KMS-11 (cell line): Measurements from ENCODE around the gene CPHXL.

Experiments used
- H2AFZ ChIP-seq: fragments of 200-600 bp; sonication (generic); 2 replicates; pipeline ENCODE4 v1.6.1; 2016; ENCODE audit warnings: antibody characterized with exemption, mixed run types, low read depth
- H3K27ac ChIP-seq: fragments of 200-600 bp; sonication (generic); 2 replicates; pipeline ENCODE4 v1.6.1; 2016; ENCODE audit warnings: mild to moderate bottlenecking, mixed run types
- H3K27me3 ChIP-seq: fragments of 200-600 bp; sonication (generic); 2 replicates; pipeline ENCODE4 v1.6.1; 2017; ENCODE audit warnings: mild to moderate bottlenecking, low read depth, mixed run types, moderate library complexity; ENCODE audit not compliant: insufficient read depth
- H3K36me3 ChIP-seq: fragments of 200-600 bp; sonication (generic); 2 replicates; pipeline ENCODE4 v1.6.1; 2017; ENCODE audit warnings: mild to moderate bottlenecking, mixed run types; ENCODE audit not compliant: insufficient read depth
- H3K4me1 ChIP-seq: fragments of 200-600 bp; sonication (generic); 2 replicates; pipeline ENCODE4 v1.6.1; 2016; ENCODE audit warnings: mild to moderate bottlenecking, low read depth, mixed run types; ENCODE audit not compliant: poor library complexity, severe bottlenecking
- H3K4me2 ChIP-seq: fragments of 200-600 bp; sonication (generic); 2 replicates; pipeline ENCODE4 v1.7.0; 2016; ENCODE audit warnings: mild to moderate bottlenecking, mixed run types
- H3K4me3 ChIP-seq: fragments of 200-600 bp; sonication (generic); IDR thresholded peaks from 2 replicates; pipeline ENCODE4 v1.6.1; 2017; ENCODE audit warnings: low read depth, low read length, mixed read lengths; ENCODE audit not compliant: insufficient read depth
- H3K79me2 ChIP-seq: fragments of 200-600 bp; sonication (generic); 2 replicates; pipeline ENCODE4 v1.6.1; 2016; ENCODE audit warnings: low read depth, mixed run types; ENCODE audit not compliant: insufficient read depth
- H3K9ac ChIP-seq: fragments of 200-600 bp; sonication (generic); 2 replicates; pipeline ENCODE4 v1.6.1; 2016; ENCODE audit warnings: mild to moderate bottlenecking, mixed run types
- H4K20me1 ChIP-seq: fragments of 200-600 bp; sonication (generic); 2 replicates; pipeline ENCODE4 v1.6.1; 2016; ENCODE audit warnings: mild to moderate bottlenecking, mixed run types; ENCODE audit not compliant: insufficient read depth
- TF ChIP-seq, protein P1 (sequence below): fragments of 200-600 bp; sonication (generic); conservative IDR thresholded peaks from 2 replicates; pipeline ENCODE4 v1.6.1; 2017; ENCODE audit warnings: low read depth, mild to moderate bottlenecking, antibody characterized with exemption, low read length, moderate library complexity, mixed read lengths

CPHXL gene

DNA sequence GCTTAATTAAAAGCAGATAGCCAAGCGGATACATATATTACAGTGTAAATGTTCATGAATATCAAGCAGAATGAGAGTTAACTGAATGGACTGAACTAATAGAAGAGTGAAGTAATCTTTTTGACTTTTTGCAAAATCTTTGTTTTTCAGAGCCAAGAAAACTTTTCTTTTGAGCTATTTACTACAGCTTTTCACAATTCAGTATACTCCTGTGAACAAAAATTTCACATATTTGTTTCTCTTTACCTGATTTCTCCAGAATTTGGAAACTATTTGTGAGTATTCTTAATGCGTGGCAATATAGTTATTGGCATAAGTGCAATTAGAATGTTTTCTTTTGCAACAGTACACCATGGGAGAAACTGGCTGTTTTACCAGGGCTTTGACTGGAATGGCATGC lies 15.9 kb downstream of the CPHXL start:
- H3K9ac ChIP-seq = no peak overlapping the region
- no peaks in the 10 kb centered on the region for H4K20me1 ChIP-seq
- TF ChIP-seq, protein P1, sequence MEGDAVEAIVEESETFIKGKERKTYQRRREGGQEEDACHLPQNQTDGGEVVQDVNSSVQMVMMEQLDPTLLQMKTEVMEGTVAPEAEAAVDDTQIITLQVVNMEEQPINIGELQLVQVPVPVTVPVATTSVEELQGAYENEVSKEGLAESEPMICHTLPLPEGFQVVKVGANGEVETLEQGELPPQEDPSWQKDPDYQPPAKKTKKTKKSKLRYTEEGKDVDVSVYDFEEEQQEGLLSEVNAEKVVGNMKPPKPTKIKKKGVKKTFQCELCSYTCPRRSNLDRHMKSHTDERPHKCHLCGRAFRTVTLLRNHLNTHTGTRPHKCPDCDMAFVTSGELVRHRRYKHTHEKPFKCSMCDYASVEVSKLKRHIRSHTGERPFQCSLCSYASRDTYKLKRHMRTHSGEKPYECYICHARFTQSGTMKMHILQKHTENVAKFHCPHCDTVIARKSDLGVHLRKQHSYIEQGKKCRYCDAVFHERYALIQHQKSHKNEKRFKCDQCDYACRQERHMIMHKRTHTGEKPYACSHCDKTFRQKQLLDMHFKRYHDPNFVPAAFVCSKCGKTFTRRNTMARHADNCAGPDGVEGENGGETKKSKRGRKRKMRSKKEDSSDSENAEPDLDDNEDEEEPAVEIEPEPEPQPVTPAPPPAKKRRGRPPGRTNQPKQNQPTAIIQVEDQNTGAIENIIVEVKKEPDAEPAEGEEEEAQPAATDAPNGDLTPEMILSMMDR = no peak
- no peaks in the 10 kb centered on the region for H3K4me1 ChIP-seq
- no peaks in the 10 kb centered on the region for H3K36me3 ChIP-seq
- no peak overlapping the region for H3K4me3 ChIP-seq
- no peak overlapping the region for H2AFZ ChIP-seq
- no peaks in the 10 kb centered on the region for H3K27me3 ChIP-seq
- H3K27ac ChIP-seq = no peak overlapping the region
- no peak overlapping the region for H3K4me2 ChIP-seq
- H3K79me2 ChIP-seq = no peaks in the 10 kb centered on the region

DNA sequence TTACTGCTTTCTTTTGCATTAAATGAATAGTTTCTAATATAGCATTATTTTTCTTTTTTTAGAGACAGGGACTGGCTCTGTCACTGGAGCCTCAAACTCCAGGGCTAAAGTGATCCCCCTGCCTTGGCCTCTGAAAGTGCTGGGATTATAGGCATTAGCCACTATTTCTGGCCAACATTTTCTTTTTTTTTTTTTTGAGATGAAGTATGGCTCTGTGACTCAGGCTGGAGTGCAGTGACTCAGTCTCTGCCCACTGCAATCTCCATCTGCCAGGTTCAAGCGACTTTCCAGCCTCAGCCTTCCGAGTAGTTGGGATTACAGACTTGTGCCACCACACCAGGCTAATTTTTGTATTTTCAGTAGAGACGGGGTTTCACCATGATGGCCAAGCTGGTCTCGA lies 23.0 kb downstream of the CPHXL start:
- TF ChIP-seq, protein P1 = no peak
- H3K79me2 ChIP-seq = no peaks in the 10 kb centered on the region
- no peak overlapping the region for H3K4me2 ChIP-seq
- no peak overlapping the region for H2AFZ ChIP-seq
- no peak overlapping the region for H3K9ac ChIP-seq
- H3K36me3 ChIP-seq = no peaks in the 10 kb centered on the region
- H4K20me1 ChIP-seq = no peaks in the 10 kb centered on the region
- H3K27me3 ChIP-seq = no peaks in the 10 kb centered on the region
- no peak overlapping the region for H3K4me3 ChIP-seq
- no peaks in the 10 kb centered on the region for H3K4me1 ChIP-seq
- no peak overlapping the region for H3K27ac ChIP-seq

DNA sequence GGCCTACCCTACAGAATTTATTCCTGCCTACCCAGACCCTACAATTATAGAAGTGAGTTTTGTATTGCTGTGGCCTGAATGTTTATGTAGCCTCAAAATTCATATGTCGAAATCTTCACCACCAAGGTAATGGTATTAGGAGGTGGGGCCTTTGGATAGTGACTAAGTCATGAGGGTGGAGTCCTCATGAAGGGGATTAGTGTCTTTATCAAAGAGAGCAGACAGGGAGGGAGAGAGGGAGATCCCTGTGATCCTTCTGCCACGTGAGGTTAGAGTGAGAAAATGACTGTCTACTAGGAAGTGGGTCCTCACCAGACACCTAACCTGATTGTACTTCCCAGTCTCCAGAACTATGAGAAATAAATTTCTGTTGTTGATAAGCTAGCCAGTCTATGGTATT lies 24.0 kb downstream of the CPHXL start:
- Histone ChIP-seq H4K20me1 (no peaks in the 10 kb centered on the region), H3K4me2 (no peak overlapping the region), H2AFZ (no peak overlapping the region), H3K4me1 (no peaks in the 10 kb centered on the region), H3K27ac (no peak overlapping the region), H3K4me3 (no peak overlapping the region), H3K36me3 (no peaks in the 10 kb centered on the region), H3K9ac (no peak overlapping the region), H3K79me2 (no peaks in the 10 kb centered on the region), H3K27me3 (no peaks in the 10 kb centered on the region)
- TF ChIP-seq, protein P1 = no peak

DNA sequence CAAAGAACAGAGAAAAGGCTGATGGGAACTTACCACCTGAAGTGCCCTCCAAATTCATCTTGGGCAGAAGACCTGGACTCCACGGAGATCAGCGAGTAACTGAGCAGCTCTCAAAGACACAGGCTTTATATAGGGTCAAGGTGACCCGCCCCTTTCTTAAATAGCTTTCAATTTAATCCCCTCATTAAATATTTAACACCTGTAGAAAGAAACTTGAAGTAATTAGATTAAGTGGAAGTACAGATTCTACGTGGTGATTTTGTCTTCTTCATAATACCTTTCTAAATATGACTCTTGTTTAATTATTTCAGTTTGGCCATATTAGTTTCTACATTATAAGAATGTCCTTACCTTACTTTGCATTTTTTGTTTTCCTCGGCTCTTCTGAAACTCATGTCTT lies 24.9 kb downstream of the CPHXL start, which contains the start of gene DUXB:
DUXB (minus strand) TSS at position 101 of the 400 bp plus-strand sequence; CDS start at position 58, 43 bp downstream.
- no peak within 1 kb of the TSS for H2AFZ ChIP-seq
- H3K9ac ChIP-seq = no peak within 1 kb of the TSS
- H3K79me2 ChIP-seq = no peaks in the 10 kb centered on the region
- H4K20me1 ChIP-seq = no peaks in the 10 kb centered on the region
- TF ChIP-seq, protein P1 = no peak
- H3K36me3 ChIP-seq = no peaks in the 10 kb centered on the region
- no peaks in the 10 kb centered on the region for H3K4me1 ChIP-seq
- no peak within 1 kb of the TSS for H3K4me2 ChIP-seq
- no peak within 1 kb of the TSS for H3K4me3 ChIP-seq
- H3K27ac ChIP-seq = no peak within 1 kb of the TSS
- H3K27me3 ChIP-seq = no peaks in the 10 kb centered on the region
